ENCODE data around the gene SULF2.

The SULF2 gene

DNA sequence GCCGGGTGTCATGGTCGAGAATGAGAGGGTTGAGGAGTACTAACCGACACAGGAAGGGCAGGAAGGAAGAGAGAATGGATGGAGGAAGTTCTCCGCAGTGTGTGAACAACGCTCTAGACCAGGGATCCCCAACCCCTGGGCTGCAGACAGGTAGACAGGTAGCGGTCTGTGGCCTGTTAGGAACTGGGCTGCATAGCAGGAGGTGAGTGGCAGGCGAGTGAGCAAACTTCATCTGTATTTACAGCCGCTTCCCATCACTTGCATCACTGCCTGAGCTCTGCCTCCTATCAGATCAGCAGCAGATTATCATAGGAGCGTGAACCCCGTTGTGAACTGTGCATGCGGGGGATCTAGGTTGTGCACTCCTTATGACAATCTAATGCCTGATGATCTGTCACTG is 62.0 kb downstream of the SULF2 start:
- FAIRE-seq, result no peak
- DNase-seq (ENCODE audit: extremely low spot score, insufficient read length, low read depth), result no peak

DNA sequence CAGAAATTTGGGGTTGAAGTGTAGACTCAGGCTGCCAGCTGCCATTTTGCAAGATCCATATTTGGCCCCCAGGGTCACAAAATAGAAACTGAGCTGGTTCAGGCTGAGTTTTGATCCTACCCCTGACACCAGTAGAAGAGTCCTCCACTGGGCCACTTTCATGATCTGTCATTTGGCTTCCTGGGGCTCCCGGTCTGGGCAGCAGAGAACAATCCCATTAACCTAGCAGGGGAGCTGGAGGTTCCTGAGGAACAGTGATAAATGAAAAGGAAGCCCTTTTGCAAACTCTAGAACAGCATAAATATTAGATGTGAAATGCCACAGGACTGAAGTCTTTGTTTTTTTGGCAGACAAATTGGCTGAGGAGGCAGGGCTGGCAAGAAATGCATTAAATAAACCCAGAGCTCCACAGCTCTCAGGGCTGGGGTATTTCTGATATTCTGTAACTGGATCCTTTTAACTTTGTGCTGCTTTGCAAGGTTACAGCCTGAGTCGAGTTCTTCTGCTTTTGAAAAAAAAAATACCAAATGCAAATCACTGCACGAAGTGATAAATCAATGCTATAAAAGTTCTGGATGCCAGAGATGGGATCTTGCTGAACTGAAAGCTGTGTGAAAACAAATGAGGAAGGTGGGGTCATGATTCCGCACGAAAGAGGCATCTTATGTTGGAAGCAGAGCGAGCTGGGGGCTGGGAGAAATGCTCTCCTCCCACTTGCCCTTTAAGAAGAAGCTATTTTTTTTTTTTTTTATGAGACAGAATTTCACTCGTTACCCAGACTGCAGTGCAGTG is 64.4 kb downstream of the SULF2 start:
- no peak for DNase-seq (ENCODE audit: extremely low spot score, insufficient read length, low read depth)
- FAIRE-seq, result no peak

DNA sequence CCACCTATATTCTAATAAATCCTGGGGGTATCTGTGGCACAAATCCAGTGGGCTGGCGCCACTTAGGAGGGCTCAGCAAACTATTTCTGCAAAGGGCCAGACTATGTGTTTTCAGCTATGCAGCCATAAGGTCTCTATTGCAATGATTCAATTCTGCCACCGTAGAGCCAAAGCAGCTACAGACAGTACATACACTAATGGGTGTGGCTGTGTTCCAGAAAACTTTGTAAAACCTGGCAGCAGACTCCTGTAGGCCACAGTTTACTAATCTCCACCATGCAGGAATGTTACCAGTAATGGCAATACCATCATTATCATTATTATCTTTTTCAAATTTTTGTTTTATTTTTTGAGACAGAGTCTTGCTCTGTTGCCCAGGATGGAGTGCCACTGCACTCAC is 65.7 kb downstream of the SULF2 start:
- no peak for FAIRE-seq
- no peak for DNase-seq (ENCODE audit: extremely low spot score, insufficient read length, low read depth)

DNA sequence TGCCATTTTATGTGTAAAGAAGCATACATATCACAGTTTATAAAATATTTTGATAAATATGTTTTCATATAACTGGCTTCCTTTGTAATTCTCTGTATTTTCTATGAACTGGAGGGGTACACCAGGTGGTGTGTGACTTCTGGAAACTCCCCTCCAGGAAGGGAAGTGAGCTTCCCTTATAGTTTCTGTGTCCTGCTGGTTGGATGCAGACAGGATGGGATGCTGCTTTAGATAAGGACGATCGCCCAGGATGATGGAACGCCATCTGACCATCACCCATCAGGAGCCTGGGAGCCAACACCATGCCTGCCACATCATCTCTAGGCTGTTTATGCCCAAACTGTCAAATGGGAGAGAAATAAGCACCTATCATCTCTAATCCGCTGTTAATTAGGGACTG is 66.1 kb downstream of the SULF2 start:
- DNase-seq (ENCODE audit: extremely low spot score, insufficient read length, low read depth) (no peak), FAIRE-seq (no peak)

DNA sequence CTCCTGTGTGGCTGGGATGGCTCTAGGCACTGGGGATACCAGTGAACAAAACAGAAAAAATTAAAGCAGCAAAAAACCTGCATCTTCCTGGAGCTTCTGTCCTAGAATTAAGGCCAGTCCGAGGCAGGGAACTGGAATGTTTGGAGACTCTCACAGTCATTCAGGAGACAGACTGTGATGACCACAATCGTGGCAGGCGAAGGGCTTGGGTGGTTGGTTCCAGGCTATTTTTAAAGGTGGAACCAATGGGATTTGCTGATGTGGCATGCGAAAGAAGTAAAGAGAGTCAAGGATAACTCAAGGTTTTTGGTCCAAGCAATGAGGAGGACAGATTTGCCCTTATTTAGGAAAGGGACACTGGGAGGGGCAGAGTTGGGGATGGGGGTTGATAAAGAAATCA is 66.9 kb downstream of the SULF2 start:
- FAIRE-seq (no peak), DNase-seq (ENCODE audit: extremely low spot score, insufficient read length, low read depth) (no peak)

DNA sequence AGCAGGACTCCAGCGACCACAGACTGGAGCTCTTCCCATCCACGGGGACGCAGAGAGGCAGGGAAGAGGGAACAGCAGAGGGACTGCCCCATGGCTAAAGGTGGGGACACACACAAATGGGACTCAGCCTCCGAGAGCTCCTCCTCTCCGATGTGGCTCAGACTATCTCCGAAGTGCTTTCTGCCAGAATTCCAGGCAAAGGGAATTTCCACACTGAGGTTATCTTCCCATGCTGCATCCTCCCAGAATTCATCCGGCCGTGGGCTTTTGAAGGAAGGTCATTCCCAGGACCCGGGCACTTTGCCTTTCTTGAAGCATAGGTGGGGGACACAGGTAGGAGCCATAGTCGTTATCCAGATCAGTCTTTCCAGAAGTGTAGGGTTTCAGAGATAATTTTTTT is 67.9 kb downstream of the SULF2 start:
- FAIRE-seq (no peak), DNase-seq (ENCODE audit: extremely low spot score, insufficient read length, low read depth) (no peak)

DNA sequence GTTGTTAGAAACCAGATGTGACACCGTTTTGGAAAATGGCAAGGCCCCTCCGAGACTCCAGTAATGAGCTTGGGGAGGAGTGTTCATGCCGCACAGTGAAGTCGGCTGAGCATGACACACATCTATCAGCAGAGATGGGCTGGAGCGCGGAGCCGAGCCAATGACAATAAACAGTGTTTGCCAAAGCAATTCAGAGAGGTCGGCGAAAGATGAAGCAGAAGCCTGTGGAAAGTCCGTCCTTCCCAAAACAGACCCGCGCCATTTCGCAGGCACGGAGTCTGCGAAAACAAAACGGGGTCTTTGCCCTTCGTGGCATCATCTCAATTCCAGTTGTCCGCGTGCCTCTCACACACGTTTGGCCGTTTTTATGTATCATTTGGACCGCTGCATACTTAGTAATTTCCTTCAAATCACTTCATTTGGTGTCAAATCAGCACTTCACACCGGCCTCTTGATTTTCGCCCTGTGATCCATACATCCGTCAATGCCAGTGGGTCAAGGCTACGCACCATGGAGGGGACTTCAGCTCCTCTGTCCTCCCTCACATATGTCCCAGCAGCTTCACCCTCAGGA is 71.3 kb downstream of the SULF2 start:
- FAIRE-seq, result no peak

DNA sequence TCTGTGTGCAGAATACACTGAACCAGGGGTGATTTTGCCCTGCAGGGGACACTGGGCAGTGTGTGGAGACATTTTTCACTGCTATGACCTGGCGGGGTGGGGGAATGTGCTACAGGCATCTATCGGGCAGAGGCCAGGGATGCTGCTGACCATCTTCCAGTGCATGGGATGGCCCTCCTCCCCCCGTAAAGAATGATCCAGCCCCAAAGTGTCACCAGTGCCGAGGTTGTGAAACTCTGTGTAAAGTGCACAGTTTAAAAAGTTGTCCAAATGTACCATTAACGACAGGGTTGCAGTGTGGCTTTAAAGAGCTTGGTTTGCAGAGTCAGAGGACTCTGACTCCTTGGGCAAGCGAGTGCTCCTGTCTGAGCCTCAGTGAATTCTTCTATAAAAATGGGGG is 72.1 kb downstream of the SULF2 start:
- FAIRE-seq, result no peak
- no peak for DNase-seq (ENCODE audit: extremely low spot score, insufficient read length, low read depth)

More for the DNA sequence above, 71.3 kb downstream of the SULF2 start:
- DNase-seq (ENCODE audit: extremely low spot score, insufficient read length, low read depth), result no peak

DNA sequence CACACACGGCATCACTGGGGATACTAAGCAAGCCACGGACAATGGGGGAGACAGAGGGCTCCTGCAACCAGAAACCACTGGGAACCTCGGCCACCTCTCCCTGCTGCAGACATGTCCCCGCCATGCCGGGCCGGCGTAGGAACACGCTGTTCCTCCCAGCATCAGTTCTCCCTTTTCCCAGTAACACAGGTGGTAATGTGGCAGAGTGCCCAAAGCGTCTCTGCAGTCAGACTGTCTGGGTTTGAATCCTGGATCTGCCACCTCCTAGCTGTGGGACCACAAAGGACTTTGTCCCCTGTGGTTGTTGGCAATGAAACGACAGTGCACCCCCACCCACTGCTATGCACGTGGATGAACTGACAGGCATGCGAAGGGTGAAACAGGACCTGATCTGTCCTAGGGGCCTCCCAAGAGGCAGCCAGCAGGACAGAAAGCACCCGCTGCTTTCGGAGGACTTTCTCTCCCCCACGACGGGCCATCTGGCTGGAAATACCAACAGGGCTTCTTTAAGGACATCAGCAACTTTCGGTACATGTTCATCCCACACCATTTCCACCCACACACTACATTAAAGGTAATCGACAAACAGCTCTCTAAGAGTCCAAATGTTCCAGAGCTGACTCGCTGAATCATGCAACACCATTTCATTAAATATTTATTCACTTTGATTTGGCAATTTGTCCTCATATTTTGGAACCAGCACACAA is 74.1 kb downstream of the SULF2 start:
- FAIRE-seq, result no peak

DNA sequence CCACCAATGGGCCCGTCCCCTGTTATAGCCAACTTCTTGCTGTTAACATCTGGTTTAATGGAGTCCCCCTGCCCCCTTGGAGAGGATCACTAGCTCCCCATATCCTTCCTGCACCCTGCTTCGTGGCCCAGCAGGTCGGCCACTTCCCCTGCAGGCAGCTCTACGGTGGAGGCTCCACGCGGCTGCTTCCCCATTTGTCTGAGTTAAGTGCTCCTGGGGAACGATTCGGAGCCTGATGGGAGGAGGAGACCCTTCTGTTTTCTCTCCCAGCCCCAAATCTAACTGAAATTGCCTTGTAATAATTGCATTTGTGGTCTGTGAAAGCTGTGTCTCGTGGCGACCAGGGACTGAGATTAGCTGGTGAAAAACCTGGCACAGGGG is 74.6 kb downstream of the SULF2 start:
- DNase-seq (ENCODE audit: extremely low spot score, insufficient read length, low read depth), result no peak
- no peak for FAIRE-seq

More for the DNA sequence above, 74.1 kb downstream of the SULF2 start:
- DNase-seq (ENCODE audit: extremely low spot score, insufficient read length, low read depth), result no peak

DNA sequence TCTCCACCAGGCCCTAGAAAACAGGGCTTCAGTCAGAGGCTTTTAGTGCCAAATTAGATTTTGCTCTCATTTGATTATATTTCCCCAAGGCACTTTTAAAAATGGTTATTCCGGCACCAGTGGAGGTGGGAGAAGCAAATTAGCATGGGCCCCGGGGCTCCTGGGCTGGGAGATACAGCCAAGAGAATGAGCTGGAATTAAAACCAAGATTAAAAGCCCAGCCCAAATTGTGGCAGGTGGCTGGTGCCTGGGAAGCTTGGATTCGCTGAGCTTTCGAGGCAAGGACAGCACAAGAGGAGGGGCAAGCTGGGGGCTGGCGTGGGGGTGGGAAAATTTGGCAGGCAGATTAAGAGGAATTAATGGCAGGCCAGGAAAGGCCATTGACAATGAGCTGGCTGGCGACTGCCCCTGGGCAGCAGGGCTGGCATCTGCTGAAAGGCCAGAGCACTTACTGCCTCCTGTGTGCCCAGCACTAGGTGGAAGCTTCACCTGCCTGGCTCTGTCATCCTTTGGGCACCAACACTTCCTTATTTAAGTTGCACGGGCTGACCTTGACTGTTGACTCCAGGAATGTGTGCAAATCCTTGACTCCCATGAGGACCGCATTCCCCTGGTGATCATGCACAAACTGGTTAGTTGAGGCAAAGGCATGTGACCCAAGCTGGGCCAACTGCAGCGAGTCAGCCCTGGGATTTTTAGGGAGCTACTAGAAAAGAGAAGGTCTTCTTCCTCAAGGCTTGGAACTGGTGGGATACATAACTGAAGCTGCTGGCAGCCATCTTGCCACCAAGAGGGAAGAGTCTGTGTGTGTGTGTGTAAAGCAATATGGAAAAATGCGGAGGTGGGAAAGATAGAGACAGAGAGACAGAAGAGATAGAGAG is 76.1 kb downstream of the SULF2 start:
- FAIRE-seq, result no peak
- DNase-seq (ENCODE audit: extremely low spot score, insufficient read length, low read depth), result no peak

DNA sequence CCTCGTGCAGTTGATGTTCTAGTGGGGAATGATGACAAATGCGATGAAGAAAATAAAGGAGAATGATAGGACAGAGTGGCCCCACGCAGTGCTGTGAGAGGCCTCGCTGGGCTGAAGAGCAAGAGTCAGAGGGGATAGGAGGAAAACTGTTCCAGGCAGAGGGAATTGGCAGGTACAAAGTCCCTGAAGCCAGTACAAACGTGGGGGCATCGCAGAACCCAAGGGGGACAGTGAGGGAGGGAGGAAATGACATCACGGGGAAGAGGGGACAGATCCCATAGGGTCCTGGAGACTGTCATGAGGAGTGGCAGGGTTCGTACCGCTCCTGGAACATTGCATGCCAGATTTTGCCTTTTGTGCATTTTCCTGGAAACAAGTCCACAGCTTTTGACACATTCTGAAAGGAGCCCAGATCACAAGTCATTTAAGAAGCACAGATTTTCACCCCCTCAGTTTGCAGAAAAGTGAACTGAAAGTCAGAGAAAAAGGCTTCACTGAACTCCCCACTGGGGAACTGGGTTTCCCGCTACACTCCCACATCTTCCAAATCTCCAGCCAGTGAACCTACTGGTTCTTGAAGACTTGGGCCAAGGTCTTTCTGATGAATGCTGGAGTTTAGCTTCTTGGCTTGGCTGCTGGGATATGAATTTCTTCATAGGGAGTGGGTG is 77.0 kb downstream of the SULF2 start:
- DNase-seq (ENCODE audit: extremely low spot score, insufficient read length, low read depth) (no peak), FAIRE-seq (peak; percentile 67)

DNA sequence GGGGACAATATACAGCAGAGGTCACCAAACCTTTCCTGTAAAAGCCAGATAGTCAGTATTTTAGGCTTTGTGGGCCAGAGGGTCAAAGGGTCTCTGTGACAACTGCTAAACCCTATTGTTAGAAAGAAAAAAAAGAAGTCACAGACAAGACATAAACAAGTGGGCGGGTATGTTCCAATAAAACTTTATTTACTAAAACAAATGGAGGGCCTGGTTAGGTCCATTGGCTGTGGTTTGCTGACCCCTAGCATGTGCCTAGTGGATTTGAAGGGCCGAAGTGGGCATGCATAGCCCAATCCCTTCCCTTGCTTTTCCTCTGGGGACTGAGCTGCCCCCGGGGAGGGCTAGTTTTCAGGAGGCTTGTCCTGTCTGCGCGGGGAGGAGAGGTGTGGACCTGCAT is 78.9 kb downstream of the SULF2 start:
- no peak for FAIRE-seq
- no peak for DNase-seq (ENCODE audit: extremely low spot score, insufficient read length, low read depth)

DNA sequence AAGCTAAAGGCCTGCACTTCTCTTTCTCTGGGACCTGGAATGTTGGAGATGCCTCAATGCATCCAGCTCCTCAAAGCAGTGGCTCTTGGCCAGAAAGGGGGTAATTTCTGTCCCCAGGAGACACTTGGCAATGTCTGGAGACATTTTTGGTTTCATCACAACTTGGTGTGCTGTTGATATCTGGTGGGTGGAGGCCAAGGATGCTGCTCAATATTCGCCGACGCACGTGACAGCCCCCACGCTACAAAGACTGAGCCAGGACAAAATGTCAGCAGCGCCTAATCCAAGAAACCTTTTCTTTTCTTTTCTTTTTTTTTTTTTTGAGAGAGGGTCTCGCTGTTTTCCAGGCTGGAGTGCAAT is 79.8 kb downstream of the SULF2 start:
- FAIRE-seq (no peak), DNase-seq (ENCODE audit: extremely low spot score, insufficient read length, low read depth) (no peak)

DNA sequence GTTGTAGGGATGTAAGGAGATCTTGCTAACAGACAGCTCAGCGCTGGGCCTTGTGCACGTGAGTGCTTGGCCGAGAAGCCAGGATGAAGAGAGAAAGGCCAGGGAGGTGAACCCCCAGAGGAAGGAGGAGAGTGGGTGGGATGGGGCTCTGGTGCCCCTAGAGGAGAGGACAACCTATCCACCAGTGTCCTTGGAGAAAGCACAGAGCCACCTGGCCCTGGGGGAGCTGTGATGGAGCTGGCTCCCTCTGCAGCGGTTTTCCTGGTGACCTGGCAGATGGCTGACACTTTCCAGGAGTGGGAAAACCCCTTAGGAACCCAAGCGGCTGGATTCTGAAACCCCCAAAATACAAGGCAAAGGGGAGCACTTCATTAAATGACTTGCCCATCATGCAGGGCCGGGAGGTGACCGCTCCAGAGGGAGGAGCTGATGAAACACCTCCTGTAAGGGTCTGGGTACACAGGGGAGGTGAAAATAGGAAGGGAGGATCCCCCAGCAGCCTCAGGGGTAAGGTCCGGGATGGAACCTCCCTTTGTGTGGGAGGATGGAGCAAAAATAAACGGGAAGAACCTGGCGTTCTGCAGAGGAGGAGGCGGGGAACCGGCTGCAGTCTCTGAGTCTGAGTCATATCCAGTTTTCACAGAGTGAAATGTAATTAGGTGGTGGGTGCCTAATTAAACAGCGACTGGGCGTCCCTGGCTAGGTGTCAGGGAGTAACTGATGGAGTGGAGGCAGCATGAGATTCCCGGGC is 80.4 kb downstream of the SULF2 start:
- no peak for FAIRE-seq
- DNase-seq (ENCODE audit: extremely low spot score, insufficient read length, low read depth), result no peak

DNA sequence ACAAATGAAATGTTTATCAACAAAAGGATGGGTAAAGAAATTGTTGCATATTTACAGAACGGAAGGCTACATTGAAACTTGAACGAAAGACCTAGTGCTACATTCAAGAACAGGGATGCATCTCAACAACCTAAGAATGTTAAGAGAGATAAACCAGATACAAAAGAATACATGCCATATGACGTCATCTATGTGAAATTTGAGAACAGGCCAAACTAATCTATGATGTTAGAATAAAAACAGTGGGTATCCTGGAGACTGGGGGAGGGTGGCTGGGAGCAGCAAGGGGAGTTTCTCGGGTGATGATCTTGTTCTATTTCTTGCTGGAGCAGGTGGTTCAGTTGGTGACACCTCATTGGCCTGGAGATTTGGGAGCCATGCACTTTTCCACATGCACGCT is 81.5 kb downstream of the SULF2 start:
- no peak for DNase-seq (ENCODE audit: extremely low spot score, insufficient read length, low read depth)
- no peak for FAIRE-seq

DNA sequence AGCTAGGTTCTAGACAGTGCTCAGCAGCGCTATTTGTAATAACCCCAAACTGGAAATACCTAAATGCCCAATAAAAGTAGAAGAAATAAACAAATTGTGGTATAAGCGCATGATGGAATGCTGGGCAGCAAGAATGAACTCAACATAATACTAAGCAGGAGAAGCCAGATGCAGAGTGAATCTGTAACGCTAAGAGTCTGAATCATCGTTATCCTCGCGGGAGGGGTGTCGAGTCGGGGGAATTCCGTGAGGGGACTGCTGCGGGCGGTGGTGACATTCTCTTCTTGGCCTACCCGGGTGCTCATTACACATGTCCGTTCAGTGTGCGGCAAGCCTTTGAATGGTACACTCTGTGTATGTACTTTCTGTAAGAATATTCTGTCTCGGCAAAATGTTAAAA is 83.7 kb downstream of the SULF2 start:
- FAIRE-seq (peak; percentile 12), DNase-seq (ENCODE audit: extremely low spot score, insufficient read length, low read depth) (no peak)

DNA sequence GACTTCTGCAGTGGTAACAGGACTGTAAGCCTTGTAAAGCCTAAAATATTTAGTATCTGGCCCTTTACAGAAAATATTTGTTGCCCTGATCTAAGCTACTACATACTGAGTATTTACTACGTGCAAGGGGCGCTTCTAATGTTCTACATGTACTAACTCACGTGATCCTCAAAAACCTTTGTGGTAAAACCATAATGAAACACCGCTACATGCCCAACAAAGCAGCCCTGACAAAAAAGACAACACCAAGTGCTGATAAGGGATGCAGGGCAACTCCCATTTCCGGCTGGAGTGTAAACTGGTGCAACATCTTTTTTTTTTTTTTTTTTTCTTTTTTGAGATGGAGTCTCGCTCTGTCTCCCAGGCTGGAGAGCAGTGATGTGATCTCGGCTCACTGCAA is 85.0 kb downstream of the SULF2 start:
- FAIRE-seq (no peak), DNase-seq (ENCODE audit: extremely low spot score, insufficient read length, low read depth) (no peak)

DNA sequence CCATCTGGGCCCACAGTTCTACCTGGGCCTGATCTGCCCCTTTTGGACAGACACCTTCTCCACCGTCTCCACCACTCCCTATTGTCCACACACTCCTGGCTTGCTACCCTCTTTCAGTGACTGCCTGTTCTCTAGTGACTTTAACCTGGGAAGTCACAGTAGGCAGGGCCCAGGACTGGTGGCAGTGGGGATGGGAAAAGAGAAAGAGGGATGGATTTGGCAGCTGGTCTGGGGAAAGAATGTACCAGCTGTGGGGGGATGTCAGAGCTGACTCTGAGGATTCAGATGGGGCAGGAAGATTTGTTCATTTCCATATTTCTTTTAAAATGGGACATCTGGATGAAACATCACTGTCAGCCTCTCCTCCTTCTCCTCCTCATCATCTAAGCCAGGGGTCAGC is 85.5 kb downstream of the SULF2 start:
- FAIRE-seq (no peak), DNase-seq (ENCODE audit: extremely low spot score, insufficient read length, low read depth) (no peak)

Measured in GM18507 (cell line).